ENCODE data around the gene SLC4A1AP.

DNA sequence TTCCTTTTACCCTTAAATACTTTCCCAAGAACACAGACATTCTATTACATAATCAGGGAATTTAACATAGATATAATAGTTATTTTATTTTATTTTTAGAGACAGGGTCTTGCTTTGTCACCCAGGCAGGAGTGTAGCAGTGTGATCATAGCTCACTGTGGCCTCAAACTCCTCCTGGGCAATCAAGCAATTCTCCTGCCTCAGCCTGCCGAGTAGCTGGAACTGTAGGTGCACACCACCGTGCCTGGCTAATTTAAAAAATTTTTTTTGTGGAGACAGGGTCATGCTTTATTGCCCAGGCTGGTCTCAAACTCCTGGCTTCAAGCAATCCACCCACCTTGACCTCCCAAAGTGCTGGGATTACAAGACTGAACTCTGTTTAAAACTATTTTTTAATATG lies 45.6 kb downstream of the SLC4A1AP start:
- TF ChIP-seq CTCF (IDR thresholded peaks at IDR 0.05; ENCODE audit: insufficient read depth, low read length, poor library complexity, severe bottlenecking) = no peak
- TF ChIP-seq EZH2phosphoT487 (conservative IDR thresholded peaks at IDR 0.05; ENCODE audit: low read length) = no peak
